WTC11 (cell line): ENCODE results near the gene EIF4B. TPM values are rescaled to one million over a fixed set of nuclear protein-coding genes. Genes with fewer than 3 reads are reported as not detected.
A peak's percentile ranks its signal among the peaks of the same experiment; 100 is the strongest.

Experiments used
- ATAC-seq: fragments of 200-7000 bp; cut with Tn5 transposase; 2 replicates; pipeline ENCODE4 v1.10.0; 2021; ENCODE audit warnings: mild to moderate bottlenecking, moderate library complexity
- CTCF ChIA-PET: fragments of 300-600 bp; sonication (Branson Sonifier 250); formaldehyde crosslinking; loops from one replicate; lab custom pipeline; 2021; ENCODE audit warnings: antibody characterized with exemption; lab: Charles Lee
- POLR2A ChIA-PET: fragments of 350-600 bp; sonication (Branson Sonifier 250); formaldehyde crosslinking; loops from one replicate; lab custom pipeline; 2021; ENCODE audit warnings: antibody characterized with exemption; lab: Charles Lee
- DNase-seq: peaks from one replicate; pipeline ENCODE4 v3.0.0; 2021; ENCODE audit warnings: low spot score
- H3K27ac Mint-ChIP-seq: 2 replicates; pipeline ENCODE4 v1.8.0; 2021; ENCODE audit warnings: mixed read lengths
- H3K27me3 Mint-ChIP-seq: 2 replicates; pipeline ENCODE4 v1.8.0; 2021; ENCODE audit warnings: low read depth, mild to moderate bottlenecking, moderate library complexity, mixed read lengths
- H3K36me3 Mint-ChIP-seq: 2 replicates; pipeline ENCODE4 v1.8.0; 2021; ENCODE audit warnings: mixed read lengths
- H3K4me1 Mint-ChIP-seq: 2 replicates; pipeline ENCODE4 v1.8.0; 2022; ENCODE audit warnings: mixed read lengths
- H3K4me3 Mint-ChIP-seq: 2 replicates; pipeline ENCODE4 v1.8.0; 2021; ENCODE audit warnings: mild to moderate bottlenecking, moderate library complexity, mixed read lengths
- H3K9me3 Mint-ChIP-seq: 2 replicates; pipeline ENCODE4 v1.8.0; 2021; ENCODE audit warnings: mixed read lengths
- CREM ChIP-seq: sonication (generic); formaldehyde crosslinking; IDR thresholded peaks from 2 replicates; pipeline ENCODE4 v1.8.1; 2022; ENCODE audit warnings: mild to moderate bottlenecking, missing genetic modification reagents, moderate library complexity
- EMX1 ChIP-seq: fragments of 250-450 bp; sonication (Bioruptor Pico); IDR thresholded peaks from 2 replicates; pipeline ENCODE4 v1.8.0; 2021; ENCODE audit warnings: mild to moderate bottlenecking
- ETV6 ChIP-seq: sonication (generic); formaldehyde crosslinking; IDR thresholded peaks from 2 replicates; pipeline ENCODE4 v1.8.1; 2022; ENCODE audit warnings: mild to moderate bottlenecking, missing genetic modification reagents
- FOXP1 ChIP-seq: sonication (generic); formaldehyde crosslinking; IDR thresholded peaks from 2 replicates; pipeline ENCODE4 v1.8.0; 2022; ENCODE audit warnings: missing genetic modification reagents, mild to moderate bottlenecking, moderate library complexity, borderline replicate concordance
- NR2C2 ChIP-seq: sonication (generic); formaldehyde crosslinking; IDR thresholded peaks from 2 replicates; pipeline ENCODE4 v1.8.0; 2022; ENCODE audit warnings: mild to moderate bottlenecking, missing genetic modification reagents
- ZNF671 ChIP-seq: fragments of 250-450 bp; sonication (Bioruptor Pico); IDR thresholded peaks from 2 replicates; pipeline ENCODE4 v1.8.0; 2021; ENCODE audit warnings: mild to moderate bottlenecking
- total RNA-seq: library from RNA; stranded (reverse); gene quantifications from 3 replicates; pipeline ENCODE4 v1.2.3, GENCODE V29; 2021
- TF ChIP-seq, protein P1 (sequence below): sonication (generic); formaldehyde crosslinking; IDR thresholded peaks from 2 replicates; pipeline ENCODE4 v1.8.0; 2023; ENCODE audit warnings: missing genetic modification reagents, mild to moderate bottlenecking, borderline replicate concordance
- TF ChIP-seq, protein P2 (sequence below): fragments of 250-450 bp; sonication (Bioruptor Pico); IDR thresholded peaks from 2 replicates; pipeline ENCODE4 v1.9.0; 2021; ENCODE audit warnings: mild to moderate bottlenecking, borderline replicate concordance
- TF ChIP-seq, protein P3 (sequence below): sonication (generic); formaldehyde crosslinking; IDR thresholded peaks from 2 replicates; pipeline ENCODE4 v1.8.1; 2022; ENCODE audit warnings: low read depth, missing genetic modification reagents, borderline replicate concordance
- TF ChIP-seq, protein P4 (sequence below): sonication (generic); formaldehyde crosslinking; IDR thresholded peaks from 2 replicates; pipeline ENCODE4 v1.8.1; 2023; ENCODE audit warnings: mild to moderate bottlenecking, missing genetic modification reagents
- TF ChIP-seq, protein P5 (sequence below): fragments of 250-450 bp; sonication (Bioruptor Pico); IDR thresholded peaks from 2 replicates; pipeline ENCODE4 v2.1.2; 2022; ENCODE audit warnings: mild to moderate bottlenecking, moderate library complexity

The EIF4B gene
- total RNA-seq, 1 experiment from 2014 or later = 730 TPM

DNA sequence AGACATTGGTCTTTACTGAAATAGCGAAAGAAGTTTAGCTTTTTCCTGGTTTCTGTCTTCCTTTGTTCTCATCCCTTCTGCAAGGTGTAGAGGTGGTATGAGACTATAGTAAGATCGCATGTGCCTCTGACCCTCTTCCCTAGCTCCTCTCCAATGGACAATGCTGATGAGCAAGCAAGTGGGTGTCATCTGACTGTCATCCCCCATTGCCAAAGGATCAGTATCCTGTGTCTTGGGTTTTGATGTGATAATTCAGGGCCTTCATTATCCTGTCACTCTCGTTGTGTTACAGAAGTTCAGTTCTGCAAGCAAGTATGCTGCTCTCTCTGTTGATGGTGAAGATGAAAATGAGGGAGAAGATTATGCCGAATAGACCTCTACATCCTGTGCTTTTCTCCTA is 33.6 kb downstream of the EIF4B start (continued):
- TF ChIP-seq, protein P1, sequence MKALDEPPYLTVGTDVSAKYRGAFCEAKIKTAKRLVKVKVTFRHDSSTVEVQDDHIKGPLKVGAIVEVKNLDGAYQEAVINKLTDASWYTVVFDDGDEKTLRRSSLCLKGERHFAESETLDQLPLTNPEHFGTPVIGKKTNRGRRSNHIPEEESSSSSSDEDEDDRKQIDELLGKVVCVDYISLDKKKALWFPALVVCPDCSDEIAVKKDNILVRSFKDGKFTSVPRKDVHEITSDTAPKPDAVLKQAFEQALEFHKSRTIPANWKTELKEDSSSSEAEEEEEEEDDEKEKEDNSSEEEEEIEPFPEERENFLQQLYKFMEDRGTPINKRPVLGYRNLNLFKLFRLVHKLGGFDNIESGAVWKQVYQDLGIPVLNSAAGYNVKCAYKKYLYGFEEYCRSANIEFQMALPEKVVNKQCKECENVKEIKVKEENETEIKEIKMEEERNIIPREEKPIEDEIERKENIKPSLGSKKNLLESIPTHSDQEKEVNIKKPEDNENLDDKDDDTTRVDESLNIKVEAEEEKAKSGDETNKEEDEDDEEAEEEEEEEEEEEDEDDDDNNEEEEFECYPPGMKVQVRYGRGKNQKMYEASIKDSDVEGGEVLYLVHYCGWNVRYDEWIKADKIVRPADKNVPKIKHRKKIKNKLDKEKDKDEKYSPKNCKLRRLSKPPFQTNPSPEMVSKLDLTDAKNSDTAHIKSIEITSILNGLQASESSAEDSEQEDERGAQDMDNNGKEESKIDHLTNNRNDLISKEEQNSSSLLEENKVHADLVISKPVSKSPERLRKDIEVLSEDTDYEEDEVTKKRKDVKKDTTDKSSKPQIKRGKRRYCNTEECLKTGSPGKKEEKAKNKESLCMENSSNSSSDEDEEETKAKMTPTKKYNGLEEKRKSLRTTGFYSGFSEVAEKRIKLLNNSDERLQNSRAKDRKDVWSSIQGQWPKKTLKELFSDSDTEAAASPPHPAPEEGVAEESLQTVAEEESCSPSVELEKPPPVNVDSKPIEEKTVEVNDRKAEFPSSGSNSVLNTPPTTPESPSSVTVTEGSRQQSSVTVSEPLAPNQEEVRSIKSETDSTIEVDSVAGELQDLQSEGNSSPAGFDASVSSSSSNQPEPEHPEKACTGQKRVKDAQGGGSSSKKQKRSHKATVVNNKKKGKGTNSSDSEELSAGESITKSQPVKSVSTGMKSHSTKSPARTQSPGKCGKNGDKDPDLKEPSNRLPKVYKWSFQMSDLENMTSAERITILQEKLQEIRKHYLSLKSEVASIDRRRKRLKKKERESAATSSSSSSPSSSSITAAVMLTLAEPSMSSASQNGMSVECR (CRISPR knock-in tag) = no peak
- TF ChIP-seq, protein P2, sequence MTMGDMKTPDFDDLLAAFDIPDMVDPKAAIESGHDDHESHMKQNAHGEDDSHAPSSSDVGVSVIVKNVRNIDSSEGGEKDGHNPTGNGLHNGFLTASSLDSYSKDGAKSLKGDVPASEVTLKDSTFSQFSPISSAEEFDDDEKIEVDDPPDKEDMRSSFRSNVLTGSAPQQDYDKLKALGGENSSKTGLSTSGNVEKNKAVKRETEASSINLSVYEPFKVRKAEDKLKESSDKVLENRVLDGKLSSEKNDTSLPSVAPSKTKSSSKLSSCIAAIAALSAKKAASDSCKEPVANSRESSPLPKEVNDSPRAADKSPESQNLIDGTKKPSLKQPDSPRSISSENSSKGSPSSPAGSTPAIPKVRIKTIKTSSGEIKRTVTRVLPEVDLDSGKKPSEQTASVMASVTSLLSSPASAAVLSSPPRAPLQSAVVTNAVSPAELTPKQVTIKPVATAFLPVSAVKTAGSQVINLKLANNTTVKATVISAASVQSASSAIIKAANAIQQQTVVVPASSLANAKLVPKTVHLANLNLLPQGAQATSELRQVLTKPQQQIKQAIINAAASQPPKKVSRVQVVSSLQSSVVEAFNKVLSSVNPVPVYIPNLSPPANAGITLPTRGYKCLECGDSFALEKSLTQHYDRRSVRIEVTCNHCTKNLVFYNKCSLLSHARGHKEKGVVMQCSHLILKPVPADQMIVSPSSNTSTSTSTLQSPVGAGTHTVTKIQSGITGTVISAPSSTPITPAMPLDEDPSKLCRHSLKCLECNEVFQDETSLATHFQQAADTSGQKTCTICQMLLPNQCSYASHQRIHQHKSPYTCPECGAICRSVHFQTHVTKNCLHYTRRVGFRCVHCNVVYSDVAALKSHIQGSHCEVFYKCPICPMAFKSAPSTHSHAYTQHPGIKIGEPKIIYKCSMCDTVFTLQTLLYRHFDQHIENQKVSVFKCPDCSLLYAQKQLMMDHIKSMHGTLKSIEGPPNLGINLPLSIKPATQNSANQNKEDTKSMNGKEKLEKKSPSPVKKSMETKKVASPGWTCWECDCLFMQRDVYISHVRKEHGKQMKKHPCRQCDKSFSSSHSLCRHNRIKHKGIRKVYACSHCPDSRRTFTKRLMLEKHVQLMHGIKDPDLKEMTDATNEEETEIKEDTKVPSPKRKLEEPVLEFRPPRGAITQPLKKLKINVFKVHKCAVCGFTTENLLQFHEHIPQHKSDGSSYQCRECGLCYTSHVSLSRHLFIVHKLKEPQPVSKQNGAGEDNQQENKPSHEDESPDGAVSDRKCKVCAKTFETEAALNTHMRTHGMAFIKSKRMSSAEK (CRISPR knock-in tag) = no peak
- no peak for TF ChIP-seq FOXP1 (CRISPR knock-in tag)
- TF ChIP-seq NR2C2 (CRISPR knock-in tag) = no peak

DNA sequence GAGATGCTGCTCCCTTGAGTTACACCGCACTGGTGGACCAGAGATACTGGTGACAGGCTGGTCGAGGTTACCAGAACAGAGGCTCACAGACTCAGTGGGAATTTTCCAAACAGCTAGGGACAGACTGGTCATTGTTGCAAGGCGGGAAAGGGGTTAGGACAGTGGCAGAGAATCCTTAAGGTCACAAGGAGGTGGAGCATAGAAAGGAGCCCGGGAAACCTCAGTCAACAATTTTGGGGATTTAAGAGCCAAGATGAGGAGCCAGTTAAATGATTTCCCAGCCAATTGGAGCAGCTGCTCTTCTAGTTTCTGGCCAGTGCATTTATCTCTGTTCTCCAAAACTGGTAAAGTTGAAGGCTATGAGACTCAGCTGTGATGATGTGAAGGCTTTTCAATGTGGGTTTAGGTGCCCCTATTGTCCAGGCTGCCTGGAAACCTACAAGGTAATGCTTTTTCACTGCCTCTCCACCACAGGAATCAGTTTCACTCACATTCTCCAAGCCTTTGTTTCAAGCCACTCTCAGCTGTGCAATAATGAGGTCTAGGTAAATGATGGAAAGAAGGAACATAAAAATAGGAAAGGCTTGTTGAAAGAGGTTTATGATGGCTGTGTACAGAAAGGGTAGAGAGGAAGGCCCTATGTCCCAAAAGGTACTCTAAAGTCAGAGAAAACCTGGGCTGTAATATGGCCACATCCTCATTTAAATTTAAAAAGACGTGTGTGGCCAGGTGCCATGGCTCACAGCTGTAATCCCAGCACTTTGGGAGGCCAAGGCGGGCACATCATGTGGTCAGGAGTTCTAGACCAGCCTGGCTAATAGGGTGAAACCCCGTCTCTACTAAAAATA is 36.6 kb downstream of the EIF4B start:
- ATAC-seq (peak; percentile 2), DNase-seq (no peak)
- Mint-ChIP-seq H3K36me3 (peaks cover 34% of the 10 kb centered on the region), H3K27me3 (peaks cover 40% of the 10 kb centered on the region), H3K4me3 (no peak overlapping the region), H3K9me3 (no peaks in the 10 kb centered on the region), H3K4me1 (peaks cover 62% of the 10 kb centered on the region), H3K27ac (peak overlapping the region; percentile 37)
- POLR2A ChIA-PET = no interaction called here
- CTCF ChIA-PET = interaction anchor here (3.4 to 3.8 kb wide), 2 partner anchors 11 to 19 kb away, joined by 12 to 44 read pairs; no protein-coding TSS in a partner anchor
- peak; percentile 55 for TF ChIP-seq ZNF671 (CRISPR knock-in tag)
- TF ChIP-seq, protein P3, sequence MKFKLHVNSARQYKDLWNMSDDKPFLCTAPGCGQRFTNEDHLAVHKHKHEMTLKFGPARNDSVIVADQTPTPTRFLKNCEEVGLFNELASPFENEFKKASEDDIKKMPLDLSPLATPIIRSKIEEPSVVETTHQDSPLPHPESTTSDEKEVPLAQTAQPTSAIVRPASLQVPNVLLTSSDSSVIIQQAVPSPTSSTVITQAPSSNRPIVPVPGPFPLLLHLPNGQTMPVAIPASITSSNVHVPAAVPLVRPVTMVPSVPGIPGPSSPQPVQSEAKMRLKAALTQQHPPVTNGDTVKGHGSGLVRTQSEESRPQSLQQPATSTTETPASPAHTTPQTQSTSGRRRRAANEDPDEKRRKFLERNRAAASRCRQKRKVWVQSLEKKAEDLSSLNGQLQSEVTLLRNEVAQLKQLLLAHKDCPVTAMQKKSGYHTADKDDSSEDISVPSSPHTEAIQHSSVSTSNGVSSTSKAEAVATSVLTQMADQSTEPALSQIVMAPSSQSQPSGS = no peak
- TF ChIP-seq, protein P2 (CRISPR knock-in tag) = peak; percentile 49; the same call in 1 of the 2 replicates
- TF ChIP-seq, protein P4, sequence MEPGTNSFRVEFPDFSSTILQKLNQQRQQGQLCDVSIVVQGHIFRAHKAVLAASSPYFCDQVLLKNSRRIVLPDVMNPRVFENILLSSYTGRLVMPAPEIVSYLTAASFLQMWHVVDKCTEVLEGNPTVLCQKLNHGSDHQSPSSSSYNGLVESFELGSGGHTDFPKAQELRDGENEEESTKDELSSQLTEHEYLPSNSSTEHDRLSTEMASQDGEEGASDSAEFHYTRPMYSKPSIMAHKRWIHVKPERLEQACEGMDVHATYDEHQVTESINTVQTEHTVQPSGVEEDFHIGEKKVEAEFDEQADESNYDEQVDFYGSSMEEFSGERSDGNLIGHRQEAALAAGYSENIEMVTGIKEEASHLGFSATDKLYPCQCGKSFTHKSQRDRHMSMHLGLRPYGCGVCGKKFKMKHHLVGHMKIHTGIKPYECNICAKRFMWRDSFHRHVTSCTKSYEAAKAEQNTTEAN = no peak
- TF ChIP-seq, protein P5, sequence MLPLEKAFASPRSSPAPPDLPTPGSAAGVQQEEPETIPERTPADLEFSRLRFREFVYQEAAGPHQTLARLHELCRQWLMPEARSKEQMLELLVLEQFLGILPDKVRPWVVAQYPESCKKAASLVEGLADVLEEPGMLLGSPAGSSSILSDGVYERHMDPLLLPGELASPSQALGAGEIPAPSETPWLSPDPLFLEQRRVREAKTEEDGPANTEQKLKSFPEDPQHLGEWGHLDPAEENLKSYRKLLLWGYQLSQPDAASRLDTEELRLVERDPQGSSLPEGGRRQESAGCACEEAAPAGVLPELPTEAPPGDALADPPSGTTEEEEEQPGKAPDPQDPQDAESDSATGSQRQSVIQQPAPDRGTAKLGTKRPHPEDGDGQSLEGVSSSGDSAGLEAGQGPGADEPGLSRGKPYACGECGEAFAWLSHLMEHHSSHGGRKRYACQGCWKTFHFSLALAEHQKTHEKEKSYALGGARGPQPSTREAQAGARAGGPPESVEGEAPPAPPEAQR (CRISPR knock-in tag) = no peak
- peak; percentile 47 for TF ChIP-seq EMX1 (CRISPR knock-in tag)
- TF ChIP-seq ETV6 (CRISPR knock-in tag) = 0 out of 2 replicates have a peak, but pooled peaks have one; percentile 46
- TF ChIP-seq CREM (CRISPR knock-in tag) = 0 out of 2 replicates have a peak, but pooled peaks have one; percentile 32
